Mesenchymal stem cell (in vitro differentiated cells and primary cell): ENCODE data around the gene SRP68.
A peak's percentile ranks its signal among the peaks of the same experiment; 100 is the strongest.

Experiments used
- DNase-seq: peaks from one replicate; pipeline ENCODE4 v3.0.0-alpha.2; 2013
- H2AFZ ChIP-seq: one replicate; pipeline ENCODE4 v1.6.1; 2013; ENCODE audit warnings: low read depth, mild to moderate bottlenecking, control low read depth, inconsistent platforms, low read length, moderate library complexity
- H2AK5ac ChIP-seq: 2 replicates; pipeline ENCODE4 v1.6.1; 2013; ENCODE audit warnings: low read length, moderate library complexity, mild to moderate bottlenecking, inconsistent platforms; ENCODE audit not compliant: severe bottlenecking
- H2BK120ac ChIP-seq: one replicate; pipeline ENCODE4 v1.6.1; 2013; ENCODE audit warnings: low read depth, mild to moderate bottlenecking, inconsistent platforms, low read length, moderate library complexity
- H2BK12ac ChIP-seq, 2 experiments: one replicate each; pipeline ENCODE4 v1.6.1; 2013; ENCODE audit warnings: inconsistent platforms in 2 of 2, low read length in 2 of 2, mild to moderate bottlenecking in 2 of 2, moderate library complexity in 2 of 2, control low read depth in 1 of 2
- H2BK15ac ChIP-seq: one replicate; pipeline ENCODE4 v1.6.1; 2013; ENCODE audit warnings: mild to moderate bottlenecking, low read depth, inconsistent platforms; ENCODE audit not compliant: poor library complexity, severe bottlenecking
- H2BK5ac ChIP-seq: 2 replicates; pipeline ENCODE4 v1.6.1; 2013; ENCODE audit warnings: low read depth, mild to moderate bottlenecking, low read length, control low read depth, inconsistent platforms; ENCODE audit not compliant: poor library complexity, severe bottlenecking
- H3K14ac ChIP-seq, 2 experiments: one replicate each; pipeline ENCODE4 v1.6.1; 2013; ENCODE audit warnings: inconsistent platforms in 2 of 2, low read length in 2 of 2, control low read depth in 1 of 2, mild to moderate bottlenecking in 1 of 2, moderate library complexity in 1 of 2
- H3K18ac ChIP-seq, 2 experiments: one replicate each; pipeline ENCODE4 v1.6.1; 2013; ENCODE audit warnings: inconsistent platforms in 2 of 2, low read length in 2 of 2, control low read depth in 1 of 2, low read depth in 1 of 2, mild to moderate bottlenecking in 1 of 2
- H3K23ac ChIP-seq, 2 experiments: one replicate each; pipeline ENCODE4 v1.6.1; 2013; ENCODE audit warnings: inconsistent platforms in 2 of 2, low read length in 2 of 2, mild to moderate bottlenecking in 2 of 2, moderate library complexity in 2 of 2, control low read depth in 1 of 2
- H3K27ac ChIP-seq: 2 replicates; pipeline ENCODE4 v1.5.1; 2013; ENCODE audit warnings: mild to moderate bottlenecking, moderate library complexity, low read length, control low read depth, inconsistent platforms; ENCODE audit not compliant: poor library complexity, severe bottlenecking
- H3K27me3 ChIP-seq, 2 experiments: 2 replicates each; pipeline versions ENCODE4 v1.6.1 to v1.7.0; 2013; ENCODE audit warnings: low read length in 2 of 2, mild to moderate bottlenecking in 2 of 2, moderate library complexity in 2 of 2, control low read depth in 1 of 2, inconsistent platforms in 1 of 2; ENCODE audit not compliant: control insufficient read depth in 1 of 2, insufficient read depth in 1 of 2
- H3K36me3 ChIP-seq, 2 experiments: 2 replicates each; pipeline versions ENCODE4 v1.6.1 to v1.7.0; 2013; ENCODE audit warnings: low read length in 2 of 2, control low read depth in 1 of 2, inconsistent platforms in 1 of 2, low read depth in 1 of 2, mild to moderate bottlenecking in 1 of 2; ENCODE audit not compliant: insufficient read depth in 2 of 2, control insufficient read depth in 1 of 2
- H3K4ac ChIP-seq, 2 experiments: one replicate each; pipeline ENCODE4 v1.6.1; 2013; ENCODE audit warnings: inconsistent platforms in 2 of 2, low read length in 2 of 2, mild to moderate bottlenecking in 2 of 2, moderate library complexity in 2 of 2, control low read depth in 1 of 2, low read depth in 1 of 2
- H3K4me1 ChIP-seq: 2 replicates; pipeline ENCODE4 v1.6.1; 2013; ENCODE audit warnings: low read depth, low read length, control low read depth; ENCODE audit not compliant: control insufficient read depth, insufficient read depth
- H3K4me2 ChIP-seq: 2 replicates; pipeline ENCODE4 v1.6.1; 2013; ENCODE audit warnings: low read length, mild to moderate bottlenecking, inconsistent platforms; ENCODE audit not compliant: poor library complexity, severe bottlenecking
- H3K4me3 ChIP-seq, 2 experiments: 2 replicates each; pipeline versions ENCODE4 v1.5.1 to v1.7.0; 2013; ENCODE audit warnings: low read length in 2 of 2, mild to moderate bottlenecking in 2 of 2, control low read depth in 1 of 2, low read depth in 1 of 2; ENCODE audit not compliant: insufficient read depth in 1 of 2
- H3K79me1 ChIP-seq: replicated peaks from 2 replicates; pipeline ENCODE4 v1.6.1; 2013; ENCODE audit warnings: mild to moderate bottlenecking, control low read depth, low read length, inconsistent platforms; ENCODE audit not compliant: poor library complexity, severe bottlenecking
- H3K9ac ChIP-seq: 2 replicates; pipeline ENCODE4 v1.7.0; 2013; ENCODE audit warnings: mild to moderate bottlenecking, low read length, moderate library complexity
- H3K9me3 ChIP-seq: 2 replicates; pipeline ENCODE4 v1.7.0; 2013; ENCODE audit warnings: mild to moderate bottlenecking, low read length; ENCODE audit not compliant: control insufficient read depth
- H4K8ac ChIP-seq: one replicate; pipeline ENCODE4 v1.6.1; 2013; ENCODE audit warnings: inconsistent platforms, mild to moderate bottlenecking, low read length, moderate library complexity
- H4K91ac ChIP-seq: one replicate; pipeline ENCODE4 v1.6.1; 2013; ENCODE audit warnings: mild to moderate bottlenecking, low read length, inconsistent platforms
- WGBS: methylation state at CpG from one replicate; pipeline ENCODE4 v1.1.7; 2013; ENCODE audit warnings: mixed read lengths; 5-methylcytosine and 5-hydroxymethylcytosine counted together

SRP68 gene

DNA sequence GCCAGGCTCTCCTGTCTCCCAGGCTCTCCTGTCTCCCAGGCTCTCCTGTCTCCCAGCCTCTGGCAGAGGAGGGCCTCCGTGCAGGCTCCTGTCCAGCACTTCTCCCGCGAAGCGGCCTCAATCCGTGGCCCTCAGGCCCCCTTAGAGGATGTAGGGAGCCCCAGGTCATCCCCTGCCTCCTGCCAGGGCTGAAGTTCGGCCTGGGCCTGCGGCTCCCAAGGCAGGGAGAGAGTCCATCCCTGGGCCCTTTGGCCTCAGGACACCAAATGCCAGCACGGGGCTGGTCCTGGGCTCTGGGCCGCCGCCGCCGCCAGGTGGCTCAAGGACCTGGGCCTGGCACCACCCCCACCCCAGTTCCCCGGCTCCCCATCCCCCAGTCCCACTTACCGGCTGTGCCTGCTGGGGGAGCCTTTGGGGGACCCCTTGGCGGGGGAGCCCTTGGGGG is 45.6 kb downstream of the SRP68 start:
- 86% methylated on average over 14 of the region's 15 CpGs for WGBS

DNA sequence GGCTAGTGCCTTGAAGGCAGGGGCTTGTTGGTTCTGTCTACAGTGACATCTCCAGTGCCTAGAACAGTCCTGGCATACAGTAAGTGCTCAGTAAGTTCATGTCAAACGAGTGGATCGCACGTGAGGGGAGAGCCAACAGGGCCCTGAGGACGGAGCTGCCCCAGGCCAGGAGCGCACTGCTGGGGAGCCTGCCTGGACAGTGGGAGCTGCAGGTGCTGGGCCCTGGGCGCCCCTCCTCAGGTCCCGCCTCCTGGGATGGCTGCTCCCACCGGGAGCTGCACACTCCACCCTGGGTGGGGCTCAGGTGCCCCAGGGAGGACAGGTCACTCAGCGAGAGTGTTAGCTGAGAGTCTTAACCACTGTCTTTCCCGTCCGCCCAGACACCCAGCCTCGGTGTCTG is 47.0 kb downstream of the SRP68 start:
- Histone ChIP-seq H3K4me1 (peaks cover 21% of the 10 kb centered on the region), H3K36me3 (no peaks in the 10 kb centered on the region), H3K27me3 (peaks cover 0 to 32% of the 10 kb centered on the region in 2 experiments), H3K79me1 (no peaks in the 10 kb centered on the region), H2BK15ac (no peak overlapping the region), H3K27ac (no peak overlapping the region), H3K4ac (no peak overlapping the region), H3K4me2 (no peak overlapping the region), H3K9me3 (no peaks in the 10 kb centered on the region), H3K9ac (no peak overlapping the region), H2AK5ac (no peak overlapping the region), H4K91ac (no peak overlapping the region), H3K23ac (no peak overlapping the region), H2BK5ac (no peak overlapping the region), H3K14ac (no peak overlapping the region), H2AFZ (no peak overlapping the region), H3K4me3 (no peak overlapping the region), H2BK120ac (no peak overlapping the region), H3K18ac (no peak overlapping the region), H2BK12ac (no peak overlapping the region), H4K8ac (no peak overlapping the region)
- no peak for DNase-seq
- WGBS: 94% methylated on average over 12 of the region's 12 CpGs

More for the DNA sequence above, 45.6 kb downstream of the SRP68 start:
- Histone ChIP-seq H2BK15ac (peak overlapping the region; percentile 48), H3K23ac (no peak overlapping the region), H2AFZ (no peak overlapping the region), H3K9me3 (no peaks in the 10 kb centered on the region), H2BK12ac (no peak overlapping the region), H3K18ac (no peak overlapping the region), H3K4me1 (peaks cover 20% of the 10 kb centered on the region), H3K27me3 (peaks cover 0 to 25% of the 10 kb centered on the region in 2 experiments), H3K14ac (no peak overlapping the region), H2BK5ac (no peak overlapping the region), H3K4me3 (no peak overlapping the region), H2AK5ac (peak overlapping the region; percentile 3), H3K9ac (no peak overlapping the region), H4K8ac (no peak overlapping the region), H3K4me2 (no peak overlapping the region), H4K91ac (no peak overlapping the region), H2BK120ac (no peak overlapping the region), H3K27ac (no peak overlapping the region), H3K79me1 (no peaks in the 10 kb centered on the region), H3K36me3 (no peaks in the 10 kb centered on the region), H3K4ac (no peak overlapping the region)
- DNase-seq: no peak

DNA sequence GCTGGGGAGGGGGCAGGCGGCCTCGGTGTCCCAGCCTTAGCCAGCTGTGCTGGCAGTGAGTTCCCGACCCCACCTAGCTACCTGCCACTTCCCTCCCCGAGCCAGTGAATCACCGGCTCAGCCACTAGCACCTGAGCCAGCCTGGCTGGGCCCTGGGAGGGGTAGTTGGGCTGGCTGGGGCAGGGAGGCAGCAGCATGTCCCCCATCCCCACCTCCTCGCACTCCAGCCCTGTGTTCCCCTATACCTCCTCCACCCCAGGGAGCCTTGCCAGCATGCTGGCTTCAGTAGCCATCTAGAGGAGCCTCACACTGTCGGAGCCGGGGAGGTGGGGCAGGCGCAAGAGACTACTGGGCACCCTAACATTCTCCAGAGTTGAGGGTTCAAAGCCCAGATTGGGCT is 48.0 kb downstream of the SRP68 start:
- no peak overlapping the region for H2BK15ac ChIP-seq
- no peak overlapping the region for H2AFZ ChIP-seq
- H3K36me3 ChIP-seq: no peaks in the 10 kb centered on the region
- no peaks in the 10 kb centered on the region for H3K79me1 ChIP-seq
- H3K4me3 ChIP-seq: no peak overlapping the region
- no peak overlapping the region for H3K14ac ChIP-seq
- H2BK120ac ChIP-seq: no peak overlapping the region
- peaks cover 0 to 41% of the 10 kb centered on the region in 2 experiments for H3K27me3 ChIP-seq
- H3K4ac ChIP-seq: no peak overlapping the region
- H2BK5ac ChIP-seq: no peak overlapping the region
- H3K27ac ChIP-seq: no peak overlapping the region
- DNase-seq: no peak
- H3K23ac ChIP-seq: no peak overlapping the region
- no peak overlapping the region for H3K9ac ChIP-seq
- H4K91ac ChIP-seq: no peak overlapping the region
- H3K4me1 ChIP-seq: peaks cover 18% of the 10 kb centered on the region
- H4K8ac ChIP-seq: no peak overlapping the region
- H3K9me3 ChIP-seq: no peaks in the 10 kb centered on the region
- no peak overlapping the region for H3K4me2 ChIP-seq
- no peak overlapping the region for H2BK12ac ChIP-seq
- whole genome bisulfite sequencing: 93% methylated on average over 3 of the region's 9 CpGs
- peak overlapping the region; percentile 31 for H2AK5ac ChIP-seq
- H3K18ac ChIP-seq: no peak overlapping the region

DNA sequence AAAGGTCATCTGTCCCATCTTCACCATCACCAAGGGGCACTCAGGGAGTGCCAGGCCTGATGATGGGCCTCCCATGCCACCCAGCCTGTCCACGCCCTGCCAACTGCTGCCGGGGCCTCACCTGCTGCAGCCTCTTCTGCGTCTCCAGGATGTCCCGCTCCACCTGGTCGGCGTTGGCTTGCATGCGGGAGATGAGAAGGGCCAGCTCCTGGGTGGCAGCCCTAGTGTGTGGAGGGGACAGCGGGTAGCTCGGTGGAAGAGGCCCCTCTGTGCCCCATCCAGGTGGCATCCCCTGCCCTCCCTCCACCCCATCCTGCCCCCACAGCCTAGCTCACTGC is 48.4 kb downstream of the SRP68 start:
- no peak overlapping the region for H2BK120ac ChIP-seq
- H4K91ac ChIP-seq: peak overlapping the region; percentile 27
- WGBS: 98% methylated on average over 9 of the region's 9 CpGs

More for the DNA sequence above, 48.4 kb downstream of the SRP68 start:
- H2AK5ac ChIP-seq: no peak overlapping the region
- H3K27me3 ChIP-seq: peaks cover 0 to 46% of the 10 kb centered on the region in 2 experiments
- no peak overlapping the region for H3K23ac ChIP-seq
- H2BK15ac ChIP-seq: no peak overlapping the region
- no peak overlapping the region for H3K14ac ChIP-seq
- H3K4me3 ChIP-seq: no peak overlapping the region
- H3K9ac ChIP-seq: no peak overlapping the region
- no peak overlapping the region for H2BK5ac ChIP-seq
- peaks cover 21% of the 10 kb centered on the region for H3K4me1 ChIP-seq
- peak overlapping the region in 1 of 2 experiments; percentile 48 for H3K18ac ChIP-seq
- H3K27ac ChIP-seq: no peak overlapping the region
- no peaks in the 10 kb centered on the region for H3K79me1 ChIP-seq
- H3K4me2 ChIP-seq: no peak overlapping the region
- no peak overlapping the region for H3K4ac ChIP-seq
- no peak overlapping the region for H2BK12ac ChIP-seq
- no peaks in the 10 kb centered on the region for H3K36me3 ChIP-seq
- H4K8ac ChIP-seq: no peak overlapping the region
- H2AFZ ChIP-seq: no peak overlapping the region
- no peak for DNase-seq
- no peaks in the 10 kb centered on the region for H3K9me3 ChIP-seq
